Pancreas (tissue), 10 donors: ENCODE measurements around the gene LHPP. TPM values are rescaled to one million over a fixed set of nuclear protein-coding genes. Genes with fewer than 3 reads are reported as not detected.

Source experiments
- ATAC-seq, 4 donors: fragments of 200-7000 bp; cut with Tn5 transposase; one replicate each; pipeline versions ENCODE4 v1.8.0 to v1.9.1; 2020; ENCODE audit warnings: mild to moderate bottlenecking in 4 of 4, moderate library complexity in 4 of 4
- DNase-seq, 6 donors: peaks; one replicate each; pipeline ENCODE4 v3.0.0-alpha.2; 2020
- FAIRE-seq: peaks from 2 replicates; lab custom pipeline; 2012; peaks lifted over from hg19 to GRCh38; lab: Jason Lieb, UNC
- H3K27ac ChIP-seq, 4 donors: fragments of 200-600 bp; sonication (generic); 1 replicate in 3 of 4; 2 replicates in 1 of 4; pipeline versions ENCODE4 v1.5.0 to v1.8.0; 2020
- H3K27me3 ChIP-seq, 4 donors: fragments of 200-600 bp; one replicate each; pipeline ENCODE4 v1.8.0; 2021
- H3K36me3 ChIP-seq, 3 donors: fragments of 200-600 bp; sonication (generic) in 1 of 3; one replicate each; pipeline versions ENCODE4 v1.5.0 to v1.8.0; 2020 to 2021
- H3K4me1 ChIP-seq, 3 donors: fragments of 200-600 bp; one replicate each; pipeline ENCODE4 v1.8.0; 2021
- H3K4me3 ChIP-seq, 4 donors: fragments of 200-600 bp; sonication (generic) in 2 of 4; one replicate each; pipeline versions ENCODE4 v1.5.0 to v1.8.0; 2020 to 2021
- H3K9me3 ChIP-seq, 4 donors: fragments of 200-600 bp; one replicate each; pipeline ENCODE4 v1.8.0; 2021
- WGBS, 2 donors: extraction: QIAGEN DNeasy Blood & Tissue Kit; methylation state at CpG; one replicate each; pipeline ENCODE4 v1.1.7; 2013; 5-methylcytosine and 5-hydroxymethylcytosine counted together
- intact Hi-C, 3 donors: fragments of 100-400 bp; cut with DNase I; formaldehyde crosslinking; loops; one replicate each; pipeline versions ENCODE4 v1.11.1 to v1.14.2; 2022
- polyA plus RNA-seq, 2 donors: library from polyadenylated mRNA; stranded (reverse); fragments of 200-250 nt; gene quantifications; one replicate each; pipeline ENCODE4 v1.2.3, GENCODE V29; 2013
- total RNA-seq, 6 donors: library from RNA; stranded (reverse); fragmentation: NEBNext Ultra II Directional in 4 of 6; extraction: Animal tissue kit (Norgen Biotek cat#: 25700) in 4 of 6; gene quantifications; one replicate each; pipeline versions ENCODE4 v1.2.1 to v1.2.4, GENCODE V29; 2021 to 2023
- TF ChIP-seq, protein P1 (sequence below), 4 donors: fragments of 200-600 bp; sonication (generic) in 3 of 4; IDR thresholded peaks; one replicate each; pipeline versions ENCODE4 v1.5.0 to v1.8.0; 2021; ENCODE audit warnings: antibody characterized with exemption in 4 of 4
- donor health status: healthy with polysubstance abuse.
- donor health status: DM: no; HTN: no; CAD: no; lungs with moderate emphysema.
- donor health status: DM: no; HTN: no; CAD: no.
- donor health status: control.
- donor health status: control.
- donor health status: Bipolar disorder and iron deficiency.
- donor health status: DM: yes; HTN: yes; CAD: no.
- donor health status: DM: no; HTN: no; CAD: no.
- donor health status: DM: no; HTN: no; CAD: no.
- donor health status: DM: yes; HTN: yes; CAD: no.

Gene LHPP
- total and polyA plus RNA-seq, 8 donors, result 5.3 to 10.8 (median 7.8) TPM

DNA sequence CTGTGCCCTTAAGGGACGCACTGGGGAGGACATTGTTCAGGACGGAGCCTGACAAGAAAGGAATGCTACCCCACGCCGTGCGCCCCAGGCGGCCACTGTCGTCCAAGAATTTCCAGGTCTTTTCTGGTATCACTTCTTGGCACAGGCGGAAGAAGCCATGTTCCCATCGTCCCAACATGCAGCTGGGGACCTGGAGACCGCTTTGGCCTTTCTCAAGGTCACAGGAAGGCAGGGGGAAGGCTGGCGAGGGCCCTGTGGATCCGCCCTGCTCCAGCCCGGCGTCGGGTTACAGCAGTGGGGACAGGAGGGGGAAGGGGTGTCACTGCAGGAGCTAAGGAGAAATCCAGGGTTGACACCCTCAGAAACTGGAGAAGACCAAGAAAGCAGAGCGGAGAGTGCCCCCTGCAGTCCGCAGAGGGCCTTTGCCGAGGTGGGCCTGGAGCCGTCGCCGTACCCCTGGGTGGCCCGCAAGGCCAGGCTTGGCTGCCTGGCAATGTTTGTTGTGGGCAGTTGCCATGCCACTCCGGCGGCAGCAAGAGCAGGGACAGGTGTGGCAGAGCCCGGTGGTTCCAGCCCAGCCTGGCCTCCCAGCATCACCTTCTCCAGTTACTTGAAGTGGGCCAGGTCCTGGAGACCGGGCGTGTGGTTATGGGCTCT, 104.1 kb downstream of the LHPP start:
- DNase-seq (peak; percentile 76 to 94 (median 86)), FAIRE-seq (no peak), ATAC-seq (peak; percentile 96 to 98 (median 97))
- Histone ChIP-seq H3K36me3 (no peaks in the 10 kb centered on the region), H3K4me1 (peaks cover 0 to 3% (median 0%) of the 10 kb centered on the region in 3 donors), H3K4me3 (peak overlapping the region in 1 of 4 donors; percentile 18), H3K9me3 (no peaks in the 10 kb centered on the region), H3K27ac (peak overlapping the region in 3 of 4 donors; percentile 43 to 66 (median 60)), H3K27me3 (no peaks in the 10 kb centered on the region)
- intact Hi-C loops, result no loop called here
- 21% methylated on average over 27 of the region's 27 CpGs for whole genome bisulfite sequencing, 2 donors
- TF ChIP-seq, protein P1, sequence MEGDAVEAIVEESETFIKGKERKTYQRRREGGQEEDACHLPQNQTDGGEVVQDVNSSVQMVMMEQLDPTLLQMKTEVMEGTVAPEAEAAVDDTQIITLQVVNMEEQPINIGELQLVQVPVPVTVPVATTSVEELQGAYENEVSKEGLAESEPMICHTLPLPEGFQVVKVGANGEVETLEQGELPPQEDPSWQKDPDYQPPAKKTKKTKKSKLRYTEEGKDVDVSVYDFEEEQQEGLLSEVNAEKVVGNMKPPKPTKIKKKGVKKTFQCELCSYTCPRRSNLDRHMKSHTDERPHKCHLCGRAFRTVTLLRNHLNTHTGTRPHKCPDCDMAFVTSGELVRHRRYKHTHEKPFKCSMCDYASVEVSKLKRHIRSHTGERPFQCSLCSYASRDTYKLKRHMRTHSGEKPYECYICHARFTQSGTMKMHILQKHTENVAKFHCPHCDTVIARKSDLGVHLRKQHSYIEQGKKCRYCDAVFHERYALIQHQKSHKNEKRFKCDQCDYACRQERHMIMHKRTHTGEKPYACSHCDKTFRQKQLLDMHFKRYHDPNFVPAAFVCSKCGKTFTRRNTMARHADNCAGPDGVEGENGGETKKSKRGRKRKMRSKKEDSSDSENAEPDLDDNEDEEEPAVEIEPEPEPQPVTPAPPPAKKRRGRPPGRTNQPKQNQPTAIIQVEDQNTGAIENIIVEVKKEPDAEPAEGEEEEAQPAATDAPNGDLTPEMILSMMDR (IDR thresholded peaks at IDR 0.05), result peak; percentile 23 to 33 (median 28)

DNA sequence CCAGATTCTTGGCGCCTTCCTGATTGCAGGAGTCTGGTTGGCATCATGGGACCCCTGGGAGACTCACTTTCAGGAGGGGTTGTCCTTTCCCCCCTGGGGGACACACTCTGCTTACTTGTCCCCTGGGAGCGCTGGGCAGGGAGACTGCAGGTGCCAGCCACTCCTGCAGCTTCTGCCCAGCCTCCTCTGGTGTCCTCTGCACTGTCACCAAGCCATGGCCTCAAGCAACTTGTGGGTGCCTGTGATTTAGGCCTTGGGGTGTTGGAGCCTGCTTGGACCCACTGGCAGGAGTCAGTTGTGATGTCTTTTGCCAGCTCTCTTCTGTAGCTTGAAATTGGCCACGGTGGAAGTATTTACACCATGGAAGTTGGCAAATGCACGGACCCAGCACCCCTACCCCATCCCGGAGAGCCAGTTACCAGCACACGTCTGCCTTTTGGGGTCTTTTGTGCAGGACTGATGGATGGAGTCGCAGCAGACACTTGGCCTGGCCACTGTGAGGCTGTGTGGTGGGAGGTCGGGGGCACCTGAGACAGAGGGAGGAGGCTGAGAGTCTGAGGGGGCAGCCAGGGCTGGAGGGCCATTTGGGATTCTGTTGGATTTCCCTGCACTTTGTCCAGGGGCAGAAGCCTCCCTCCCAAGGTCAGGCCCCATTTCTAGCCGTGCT, 104.7 kb downstream of the LHPP start:
- Histone ChIP-seq H3K9me3 (no peaks in the 10 kb centered on the region), H3K27me3 (no peaks in the 10 kb centered on the region), H3K36me3 (no peaks in the 10 kb centered on the region), H3K27ac (peak overlapping the region in 3 of 4 donors; percentile 43 to 66 (median 60)), H3K4me3 (no peak overlapping the region), H3K4me1 (peaks cover 0 to 3% (median 0%) of the 10 kb centered on the region in 3 donors)
- ATAC-seq (no peak), DNase-seq (no peak), FAIRE-seq (no peak)
- WGBS, 2 donors, result 84 to 96% methylated on average over 9 of the region's 9 CpGs
- TF ChIP-seq, protein P1 (IDR thresholded peaks at IDR 0.05), result no peak
- intact Hi-C loops, result no loop called here

GRCh38 chr10:124566981-124567835, 105.6 kb downstream of the LHPP start:
- H3K9me3 ChIP-seq, result no peaks in the 10 kb centered on the region
- TF ChIP-seq, protein P1 (IDR thresholded peaks at IDR 0.05), result no peak
- peaks cover 0 to 3% (median 0%) of the 10 kb centered on the region in 3 donors for H3K4me1 ChIP-seq
- no peak for DNase-seq
- H3K27ac ChIP-seq, result no peak overlapping the region
- no peak overlapping the region for H3K4me3 ChIP-seq
- WGBS, 2 donors, result 93 to 94% methylated on average over 33 of the region's 33 CpGs
- FAIRE-seq, result no peak
- no peaks in the 10 kb centered on the region for H3K36me3 ChIP-seq
- H3K27me3 ChIP-seq, result no peaks in the 10 kb centered on the region
- ATAC-seq, result no peak
- intact Hi-C loops, result no loop called here

- peaks cover 0 to 3% (median 0%) of the 10 kb centered on the region in 3 donors for H3K4me1 ChIP-seq
- no peaks in the 10 kb centered on the region for H3K27me3 ChIP-seq
- DNase-seq, result no peak
- H3K27ac ChIP-seq, result no peak overlapping the region
- FAIRE-seq, result no peak
- no peak for ATAC-seq
- no peak overlapping the region for H3K4me3 ChIP-seq
- no peaks in the 10 kb centered on the region for H3K36me3 ChIP-seq
- WGBS, 2 donors, result 90 to 92% methylated on average over 19 of the region's 19 CpGs
- no peaks in the 10 kb centered on the region for H3K9me3 ChIP-seq
- intact Hi-C loops, result no loop called here
- TF ChIP-seq, protein P1 (IDR thresholded peaks at IDR 0.05), result no peak
Observed at GRCh38 chr10:124568339-124568738, 106.7 kb downstream of the LHPP start.
